GM23248 (cell line): ENCODE measurements around the gene CARM1.

Experiments used
- EZH2 ChIP-seq: fragments of 200-600 bp; sonication (generic); IDR thresholded peaks from 2 replicates; pipeline ENCODE4 v1.6.1; 2018; ENCODE audit warnings: antibody characterized with exemption, mild to moderate bottlenecking; ENCODE audit not compliant: insufficient read depth, poor library complexity, severe bottlenecking
- EZH2phosphoT487 ChIP-seq: fragments of 200-600 bp; sonication (generic); IDR thresholded peaks from 2 replicates; pipeline ENCODE4 v1.6.1; 2018; ENCODE audit warnings: antibody characterized with exemption, moderate library complexity, mild to moderate bottlenecking, low read depth; ENCODE audit not compliant: insufficient read depth

GRCh38 chr19:10927730-10928562 lies 56.6 kb downstream of the CARM1 start:
- no peak for TF ChIP-seq EZH2
- no peak for TF ChIP-seq EZH2phosphoT487
